ENCODE results near the gene TNNT2.

DNA sequence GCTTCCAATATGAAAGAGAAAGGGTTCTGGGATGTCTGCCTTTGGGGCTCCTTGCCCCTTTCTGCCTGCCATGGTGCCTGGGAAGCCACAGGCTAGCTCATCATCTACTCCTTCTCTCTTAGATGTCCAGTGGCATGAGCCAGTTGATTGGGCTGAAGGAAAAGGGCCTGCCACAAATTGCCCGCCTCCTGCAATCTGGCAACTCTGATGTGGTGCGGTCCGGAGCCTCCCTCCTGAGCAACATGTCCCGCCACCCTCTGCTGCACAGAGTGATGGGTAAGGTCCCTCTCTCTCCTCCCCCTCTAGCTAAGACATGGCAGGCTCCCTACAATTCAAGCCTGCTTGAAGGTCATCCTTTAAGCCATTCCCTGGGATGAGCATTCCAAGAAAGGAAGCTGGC is 53.2 kb downstream of the TNNT2 start:
- TF ChIP-seq, protein P1, sequence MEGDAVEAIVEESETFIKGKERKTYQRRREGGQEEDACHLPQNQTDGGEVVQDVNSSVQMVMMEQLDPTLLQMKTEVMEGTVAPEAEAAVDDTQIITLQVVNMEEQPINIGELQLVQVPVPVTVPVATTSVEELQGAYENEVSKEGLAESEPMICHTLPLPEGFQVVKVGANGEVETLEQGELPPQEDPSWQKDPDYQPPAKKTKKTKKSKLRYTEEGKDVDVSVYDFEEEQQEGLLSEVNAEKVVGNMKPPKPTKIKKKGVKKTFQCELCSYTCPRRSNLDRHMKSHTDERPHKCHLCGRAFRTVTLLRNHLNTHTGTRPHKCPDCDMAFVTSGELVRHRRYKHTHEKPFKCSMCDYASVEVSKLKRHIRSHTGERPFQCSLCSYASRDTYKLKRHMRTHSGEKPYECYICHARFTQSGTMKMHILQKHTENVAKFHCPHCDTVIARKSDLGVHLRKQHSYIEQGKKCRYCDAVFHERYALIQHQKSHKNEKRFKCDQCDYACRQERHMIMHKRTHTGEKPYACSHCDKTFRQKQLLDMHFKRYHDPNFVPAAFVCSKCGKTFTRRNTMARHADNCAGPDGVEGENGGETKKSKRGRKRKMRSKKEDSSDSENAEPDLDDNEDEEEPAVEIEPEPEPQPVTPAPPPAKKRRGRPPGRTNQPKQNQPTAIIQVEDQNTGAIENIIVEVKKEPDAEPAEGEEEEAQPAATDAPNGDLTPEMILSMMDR (conservative IDR thresholded peaks at IDR 0.05): no peak
- TF ChIP-seq EZH2 (IDR thresholded peaks at IDR 0.05; ENCODE audit: low read depth): no peak

Measured in PC-9 (cell line).